IPS-20b (cell line): ENCODE measurements around the gene NRAP.

Experiments
- H3K27ac ChIP-seq: one replicate; pipeline ENCODE4 v1.5.1; 2013; ENCODE audit warnings: low read length
- H3K27me3 ChIP-seq: 2 replicates; pipeline ENCODE4 v1.6.1; 2013; ENCODE audit warnings: mild to moderate bottlenecking, low read length, inconsistent platforms; ENCODE audit not compliant: insufficient read depth
- H3K36me3 ChIP-seq: 2 replicates; pipeline ENCODE4 v1.6.1; 2013; ENCODE audit warnings: low read depth, mild to moderate bottlenecking, inconsistent platforms, low read length, moderate library complexity; ENCODE audit not compliant: insufficient read depth
- H3K4me1 ChIP-seq: 2 replicates; pipeline ENCODE4 v1.6.1; 2013; ENCODE audit warnings: mild to moderate bottlenecking, control low read depth, inconsistent platforms, low read length, moderate library complexity; ENCODE audit not compliant: insufficient read depth
- H3K4me3 ChIP-seq: 2 replicates; pipeline ENCODE4 v1.5.1; 2013; ENCODE audit warnings: mild to moderate bottlenecking, low read length, inconsistent platforms
- H3K9ac ChIP-seq: 2 replicates; pipeline ENCODE4 v1.6.1; 2013; ENCODE audit warnings: low read depth, mild to moderate bottlenecking, inconsistent platforms, low read length, moderate library complexity
- H3K9me3 ChIP-seq: 2 replicates; pipeline ENCODE4 v1.6.1; 2013; ENCODE audit warnings: mild to moderate bottlenecking, low read depth, low read length, inconsistent platforms; ENCODE audit not compliant: insufficient read depth

Gene NRAP

DNA sequence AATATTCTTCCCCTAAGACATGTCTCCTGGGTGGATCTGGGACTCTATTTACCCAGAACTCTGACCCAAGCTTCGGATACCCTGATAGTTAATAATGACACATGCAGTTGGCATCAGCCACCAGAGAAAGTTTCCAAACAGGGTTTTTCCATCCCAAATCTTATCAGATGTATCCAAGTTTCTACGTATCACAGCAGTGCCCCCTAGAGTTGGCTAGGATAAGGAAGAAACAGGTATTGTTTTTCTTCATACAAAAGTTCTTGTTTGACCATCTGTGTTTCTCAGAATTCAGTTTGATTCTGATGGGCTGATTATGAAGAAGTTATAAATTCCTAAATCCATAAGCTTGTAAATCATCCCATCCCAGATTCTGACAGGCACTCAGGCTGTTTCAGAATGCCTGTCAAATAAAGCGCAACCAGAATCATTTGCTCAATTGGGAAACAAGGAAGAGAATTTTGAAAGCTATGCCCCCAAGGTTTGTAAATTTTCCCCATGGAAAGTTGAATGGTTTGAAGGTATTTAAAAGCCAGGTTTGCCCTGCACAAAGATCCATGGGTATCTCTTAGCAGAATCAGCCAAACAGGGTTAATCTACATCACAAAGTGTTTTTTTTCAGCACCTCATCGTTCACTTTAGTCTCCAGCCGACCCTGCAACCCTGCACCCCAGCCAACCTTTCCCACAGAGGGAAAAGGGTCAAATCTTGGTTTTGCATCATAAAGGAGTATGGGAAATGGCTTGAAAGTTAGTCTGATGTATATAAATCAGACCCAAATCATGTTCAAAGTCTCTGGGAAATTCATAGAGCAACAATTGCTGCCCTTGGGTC is 47.4 kb downstream of the NRAP start:
- H3K27me3 ChIP-seq: peaks cover 40% of the 10 kb centered on the region
- peak overlapping the region; percentile 53; the same call in 1 of the 2 replicates for H3K4me3 ChIP-seq
- H3K9ac ChIP-seq: 0 out of 2 replicates have a peak overlapping the region, but pooled peaks have one; percentile 6
- H3K9me3 ChIP-seq: no peaks in the 10 kb centered on the region
- H3K27ac ChIP-seq: no peak overlapping the region
- H3K4me1 ChIP-seq: peaks cover 33% of the 10 kb centered on the region; the same call in 1 of the 2 replicates
- no peaks in the 10 kb centered on the region for H3K36me3 ChIP-seq

DNA sequence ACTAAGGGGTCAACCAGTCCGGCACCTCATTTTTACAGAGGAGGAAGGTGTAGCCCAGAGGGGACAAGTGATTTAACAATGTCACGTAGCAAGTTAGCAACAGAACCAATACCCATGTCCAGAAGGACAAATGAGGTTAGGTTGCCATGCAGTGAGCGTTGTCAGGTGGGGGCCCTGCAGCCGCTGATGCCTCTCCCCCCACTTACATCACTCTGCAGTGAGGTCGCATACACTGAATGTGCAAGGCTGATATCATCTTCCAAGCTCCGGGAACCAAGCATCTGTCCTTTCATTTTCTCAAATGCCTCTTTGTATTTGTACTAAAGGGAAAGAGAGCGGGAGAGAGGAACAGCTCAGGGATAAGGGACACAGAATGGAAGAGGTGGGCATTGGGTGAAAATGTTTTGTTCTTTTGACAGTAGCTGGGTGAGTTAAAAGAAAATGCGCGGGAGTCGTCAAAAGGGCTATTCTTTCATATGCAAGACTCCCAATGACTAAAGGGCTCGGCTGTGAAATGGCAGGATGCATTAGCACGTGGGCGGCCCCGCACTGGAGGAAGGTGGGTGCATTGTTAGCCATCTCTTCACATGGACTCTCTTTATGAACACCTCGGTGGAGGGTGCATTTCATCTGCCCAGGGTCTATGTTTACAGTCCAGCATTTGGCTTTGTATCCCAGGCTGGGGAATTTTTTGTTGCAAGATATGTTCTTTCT is 49.7 kb downstream of the NRAP start:
- Histone ChIP-seq H3K4me1 (peaks cover 26% of the 10 kb centered on the region; the same call in 1 of the 2 replicates), H3K4me3 (no peak overlapping the region), H3K27me3 (peaks cover 44% of the 10 kb centered on the region), H3K9ac (no peak overlapping the region), H3K9me3 (no peaks in the 10 kb centered on the region), H3K36me3 (no peaks in the 10 kb centered on the region), H3K27ac (no peak overlapping the region)

DNA sequence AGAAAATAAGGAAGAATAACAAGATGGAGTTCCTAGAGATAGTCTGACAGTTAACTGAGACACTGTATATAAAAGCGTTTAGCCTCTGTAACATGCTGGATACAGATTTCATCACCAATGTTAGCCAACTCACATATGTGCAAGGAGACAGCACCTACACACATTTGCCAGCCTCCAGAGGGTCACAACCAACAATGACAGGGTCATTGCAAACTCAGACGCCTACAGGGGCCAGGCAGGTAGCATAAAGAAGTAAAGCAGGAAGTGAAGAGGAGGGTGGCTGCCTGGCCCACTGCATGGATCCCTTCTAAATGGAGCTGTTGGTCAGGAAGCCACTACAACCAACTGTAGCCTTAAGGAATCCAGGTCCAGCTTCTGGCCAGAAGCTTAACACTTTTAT is 50.4 kb downstream of the NRAP start:
- H3K36me3 ChIP-seq: no peaks in the 10 kb centered on the region
- no peak overlapping the region for H3K27ac ChIP-seq
- no peak overlapping the region for H3K4me3 ChIP-seq
- peaks cover 44% of the 10 kb centered on the region for H3K27me3 ChIP-seq
- no peaks in the 10 kb centered on the region for H3K9me3 ChIP-seq
- peaks cover 26% of the 10 kb centered on the region; the same call in 1 of the 2 replicates for H3K4me1 ChIP-seq
- no peak overlapping the region for H3K9ac ChIP-seq

DNA sequence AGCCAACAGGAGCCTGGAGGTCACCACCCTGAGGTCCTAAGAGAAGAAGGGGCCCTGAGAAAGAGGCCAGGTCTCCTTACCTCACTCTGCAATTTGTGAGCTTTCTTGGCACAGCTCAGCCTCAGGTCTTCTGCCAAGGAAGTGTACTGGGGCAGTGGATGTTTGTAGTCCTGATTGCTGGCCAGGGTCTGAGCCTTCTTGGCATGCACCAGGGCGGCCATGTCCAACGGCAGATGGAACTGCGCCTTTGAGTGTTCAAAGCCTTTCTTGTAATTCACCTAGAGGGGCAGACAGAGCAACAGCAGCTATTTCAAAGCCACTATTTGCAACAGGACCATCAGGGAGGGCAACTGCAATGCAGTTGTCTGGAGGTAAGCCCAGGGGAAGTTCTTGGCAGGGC is 51.7 kb downstream of the NRAP start:
- Histone ChIP-seq H3K9ac (no peak overlapping the region), H3K4me1 (peaks cover 20% of the 10 kb centered on the region; the same call in 1 of the 2 replicates), H3K4me3 (no peak overlapping the region), H3K27me3 (peaks cover 44% of the 10 kb centered on the region), H3K9me3 (no peaks in the 10 kb centered on the region), H3K27ac (no peak overlapping the region), H3K36me3 (no peaks in the 10 kb centered on the region)

DNA sequence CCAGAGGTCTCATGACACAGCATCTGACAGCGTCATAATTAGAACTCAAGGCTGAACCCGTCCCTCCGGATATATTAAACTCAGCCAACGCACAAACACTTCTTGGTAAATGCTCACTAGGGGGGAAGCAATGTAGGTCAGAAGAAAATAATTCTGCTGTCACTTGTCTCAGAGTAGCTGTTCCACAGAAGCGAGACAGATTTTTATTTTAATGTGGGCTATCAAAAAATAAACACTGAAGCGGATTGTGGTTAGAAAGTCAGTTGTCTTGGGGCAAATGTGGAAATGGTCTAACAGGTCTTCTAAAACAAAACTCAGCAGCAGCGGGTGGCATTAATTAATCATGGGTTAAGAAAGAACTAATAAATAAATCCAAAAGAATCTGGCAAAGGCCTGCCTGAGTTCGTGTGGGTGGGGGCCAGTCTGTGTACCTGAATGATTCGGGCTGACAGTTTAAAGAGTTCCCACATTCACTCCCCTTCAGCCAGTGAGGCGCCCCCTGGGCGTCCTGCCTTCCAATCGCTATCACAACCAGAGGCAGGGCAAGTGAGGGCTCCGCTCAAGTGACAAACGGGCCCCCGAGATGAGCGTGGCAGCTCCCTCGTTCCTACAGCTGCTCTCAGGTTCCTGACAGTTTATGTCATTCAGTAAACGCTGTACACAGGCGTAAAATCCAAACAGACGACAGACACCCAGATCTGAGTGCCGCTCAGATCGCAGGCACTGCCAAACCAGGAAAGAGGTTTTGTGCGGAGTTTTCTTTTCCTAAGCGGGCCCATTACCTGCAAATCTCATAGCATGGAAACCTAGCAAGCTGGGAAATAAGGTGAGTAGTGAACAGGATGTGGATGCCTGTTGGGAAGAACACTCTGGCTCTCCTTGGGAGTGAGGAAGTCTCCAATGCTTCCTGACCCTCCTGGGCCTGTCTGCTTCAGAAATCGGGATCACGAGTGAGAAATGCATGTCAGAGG is 52.9 kb downstream of the NRAP start:
- Histone ChIP-seq H3K9ac (no peak overlapping the region), H3K9me3 (no peaks in the 10 kb centered on the region), H3K27ac (no peak overlapping the region), H3K36me3 (no peaks in the 10 kb centered on the region), H3K4me1 (peaks cover 10% of the 10 kb centered on the region; the same call in 1 of the 2 replicates), H3K27me3 (peaks cover 44% of the 10 kb centered on the region), H3K4me3 (no peak overlapping the region)

DNA sequence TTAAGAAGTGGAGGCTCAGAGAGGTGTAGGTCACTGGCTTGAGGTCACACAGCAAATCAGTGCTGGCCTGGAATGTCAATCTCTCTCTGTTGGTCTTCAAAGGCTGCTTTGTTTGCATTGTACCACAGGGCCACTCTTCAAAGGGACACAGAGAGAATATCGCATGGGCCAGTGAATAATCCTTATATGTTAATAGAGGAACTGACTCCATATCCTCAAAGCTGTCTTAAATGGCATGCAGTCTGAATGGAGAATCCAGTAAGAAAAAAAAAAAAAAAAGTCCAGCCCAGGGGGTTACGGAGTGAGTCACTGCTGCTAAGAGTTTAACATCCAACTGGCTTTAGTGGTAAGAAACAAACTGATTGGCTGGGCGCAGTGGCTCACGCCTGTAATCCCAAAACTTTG is 54.1 kb downstream of the NRAP start:
- Histone ChIP-seq H3K9ac (no peak overlapping the region), H3K4me1 (peaks cover 6% of the 10 kb centered on the region; the same call in 1 of the 2 replicates)

DNA sequence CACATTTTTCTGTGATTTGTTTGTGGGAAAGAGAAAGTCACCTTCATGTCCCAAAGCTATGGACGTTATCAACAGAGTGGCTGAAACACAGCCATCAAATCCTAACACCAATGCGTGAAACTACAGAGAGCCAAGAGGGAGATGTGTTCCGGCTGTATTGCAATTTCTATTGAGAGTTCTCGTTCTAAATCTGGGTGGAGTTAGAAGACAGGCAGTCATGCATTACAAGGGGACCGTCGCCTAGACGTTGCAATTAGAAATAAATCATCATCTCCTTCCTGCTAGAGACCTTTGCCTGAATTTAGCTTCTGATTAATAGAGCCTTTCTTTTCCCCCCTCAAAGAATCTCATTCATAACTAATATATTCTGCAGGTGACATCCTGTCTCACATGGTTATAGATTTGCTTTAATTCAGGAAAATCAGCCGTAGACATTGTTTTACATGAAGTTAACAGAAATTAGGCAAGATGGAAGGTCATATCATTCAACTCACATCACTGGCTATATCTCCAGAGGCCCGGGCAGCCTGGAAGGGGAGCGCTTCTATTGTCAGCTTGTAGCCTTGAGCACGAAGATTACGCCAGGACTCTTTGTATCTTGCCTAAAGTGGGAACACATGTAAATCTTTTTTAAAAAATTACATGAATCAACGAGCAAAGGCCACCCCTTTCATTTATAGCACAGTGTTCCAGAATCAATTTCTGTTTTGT is 58.4 kb downstream of the NRAP start:
- Histone ChIP-seq H3K4me3 (no peak overlapping the region), H3K9ac (no peak overlapping the region), H3K27me3 (no peaks in the 10 kb centered on the region), H3K4me1 (no peaks in the 10 kb centered on the region), H3K36me3 (no peaks in the 10 kb centered on the region), H3K27ac (no peak overlapping the region), H3K9me3 (no peaks in the 10 kb centered on the region)

More for the DNA sequence above, 54.1 kb downstream of the NRAP start:
- Histone ChIP-seq H3K27ac (no peak overlapping the region), H3K4me3 (no peak overlapping the region), H3K27me3 (peaks cover 32% of the 10 kb centered on the region), H3K36me3 (no peaks in the 10 kb centered on the region), H3K9me3 (no peaks in the 10 kb centered on the region)

DNA sequence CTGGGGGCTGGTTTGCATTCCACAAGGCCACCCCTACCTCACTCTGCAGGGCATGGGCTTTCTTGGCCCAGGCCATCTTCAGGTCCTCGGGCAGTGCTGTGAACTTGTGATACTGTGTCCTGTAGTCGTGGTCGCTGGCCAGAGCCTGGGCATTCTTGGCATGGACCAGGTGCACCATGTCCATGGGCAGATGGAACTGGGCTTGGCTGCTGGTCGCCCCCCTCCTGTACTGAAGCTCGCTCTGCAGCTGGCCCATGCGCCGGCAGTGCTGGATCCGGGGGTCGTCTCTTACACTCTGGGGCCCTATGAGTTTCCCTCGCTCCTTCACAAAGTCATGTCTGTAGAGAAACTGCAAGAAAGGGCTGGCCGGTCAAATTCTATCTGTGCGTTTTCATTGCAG is 59.3 kb downstream of the NRAP start:
- H3K36me3 ChIP-seq: no peaks in the 10 kb centered on the region
- H3K27me3 ChIP-seq: no peaks in the 10 kb centered on the region
- no peaks in the 10 kb centered on the region for H3K4me1 ChIP-seq
- H3K9me3 ChIP-seq: no peaks in the 10 kb centered on the region
- H3K9ac ChIP-seq: no peak overlapping the region
- H3K4me3 ChIP-seq: no peak overlapping the region
- H3K27ac ChIP-seq: no peak overlapping the region

DNA sequence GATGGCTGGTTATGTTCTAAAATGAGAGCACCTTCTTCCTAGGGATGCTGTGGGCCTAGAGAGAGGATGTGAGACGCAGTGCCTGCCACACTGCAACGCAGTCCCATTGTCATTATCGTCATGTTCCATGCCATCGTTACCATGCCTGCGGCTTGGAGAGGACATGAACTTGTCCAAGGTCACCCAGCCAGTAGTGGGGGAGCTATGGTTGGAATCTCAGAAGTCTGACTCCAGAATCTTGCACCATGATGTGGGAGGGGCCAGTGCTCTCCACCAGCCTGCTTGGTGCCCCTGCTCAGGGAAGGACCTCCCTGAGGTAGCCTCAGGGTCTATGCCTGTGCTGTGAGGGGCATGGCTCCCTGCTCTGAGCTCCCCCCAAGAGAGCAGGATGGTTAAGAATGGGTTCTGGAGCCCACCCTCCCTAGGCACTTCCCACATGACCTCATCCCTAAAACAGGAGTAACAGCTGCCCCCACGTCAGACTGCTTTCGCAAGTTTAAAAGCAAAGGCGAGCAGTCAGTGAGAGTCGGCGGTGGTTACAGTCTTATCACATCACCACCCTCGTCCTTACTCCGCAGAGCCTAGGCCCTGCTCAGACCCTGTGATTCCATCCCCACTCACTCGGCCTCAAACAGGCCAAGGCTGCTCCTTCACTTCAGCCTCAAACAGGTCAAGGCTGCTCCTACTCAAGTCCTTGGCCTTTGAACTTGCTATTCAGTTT is 60.6 kb downstream of the NRAP start:
- Histone ChIP-seq H3K36me3 (no peaks in the 10 kb centered on the region), H3K9me3 (no peaks in the 10 kb centered on the region), H3K27ac (no peak overlapping the region), H3K4me1 (no peaks in the 10 kb centered on the region), H3K9ac (no peak overlapping the region), H3K4me3 (no peak overlapping the region), H3K27me3 (no peaks in the 10 kb centered on the region)

DNA sequence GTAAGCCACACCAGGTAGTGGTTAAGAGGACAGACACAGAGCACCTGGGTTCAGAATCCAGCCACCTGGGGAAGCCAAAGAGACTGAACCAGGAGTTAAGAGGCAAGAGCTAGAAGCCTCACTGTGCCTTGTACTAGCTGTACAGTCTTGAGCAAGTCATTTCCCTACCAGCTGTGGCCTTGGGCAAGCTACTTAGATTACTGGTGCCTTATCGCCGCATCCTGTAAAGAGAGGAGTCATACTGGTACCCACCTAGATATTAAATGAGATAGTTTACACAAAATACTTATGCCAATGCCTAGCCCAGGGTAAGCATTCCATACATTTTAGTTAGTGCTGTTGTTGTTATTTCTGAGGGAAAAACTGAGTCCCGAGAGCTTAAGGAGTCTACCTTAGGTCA is 63.3 kb downstream of the NRAP start:
- H3K27ac ChIP-seq: no peak overlapping the region
- no peaks in the 10 kb centered on the region for H3K9me3 ChIP-seq
- H3K9ac ChIP-seq: no peak overlapping the region
- no peaks in the 10 kb centered on the region for H3K27me3 ChIP-seq
- H3K36me3 ChIP-seq: no peaks in the 10 kb centered on the region
- no peak overlapping the region for H3K4me3 ChIP-seq
- no peaks in the 10 kb centered on the region for H3K4me1 ChIP-seq
